Islet of Langerhans (tissue), 1 donor: ENCODE measurements around the gene TMEM154.
"Not testable (repeated sequence)": the region's sequence is repeated elsewhere in the genome, so short reads cannot be mapped to it uniquely, and the experiment has no call there.

ENCODE experiments used
- FAIRE-seq: peaks from one replicate; lab custom pipeline; 2011; peaks lifted over from hg19 to GRCh38; lab: Jason Lieb, UNC

Gene TMEM154

DNA sequence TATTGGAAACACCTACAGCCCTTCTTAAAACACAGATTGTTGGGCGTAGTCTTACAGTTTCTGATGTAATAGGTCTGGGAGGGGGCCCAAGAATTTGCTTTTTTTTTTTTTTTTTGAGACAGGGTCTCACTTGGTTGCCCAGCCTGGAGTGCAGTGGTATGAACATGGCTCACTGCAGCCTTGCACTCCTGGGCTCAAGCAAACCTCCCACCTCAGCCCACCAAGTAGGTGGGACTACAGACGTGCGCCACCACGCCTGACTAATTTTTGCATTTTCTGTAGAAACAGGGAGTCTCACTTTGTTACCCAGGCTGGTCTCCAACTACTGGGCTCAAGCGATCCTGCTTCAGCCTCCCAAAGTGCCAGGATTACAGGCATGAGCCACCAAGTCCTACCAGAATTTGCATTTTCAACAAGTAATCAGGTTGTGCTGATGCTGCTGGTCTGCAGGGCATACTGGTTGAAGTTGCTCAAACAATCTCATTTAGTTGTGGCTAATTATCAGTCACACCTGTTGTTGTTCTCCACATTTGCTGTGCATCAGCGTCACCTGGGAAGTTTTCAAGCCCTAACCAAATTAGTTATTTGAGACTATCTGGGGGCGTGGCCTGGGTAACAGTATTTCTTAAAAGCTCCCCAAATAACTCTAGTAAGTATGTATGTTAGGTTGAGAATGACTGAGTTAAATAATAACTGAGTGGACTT, 14.0 kb downstream of the TMEM154 start:
- FAIRE-seq: no peak

DNA sequence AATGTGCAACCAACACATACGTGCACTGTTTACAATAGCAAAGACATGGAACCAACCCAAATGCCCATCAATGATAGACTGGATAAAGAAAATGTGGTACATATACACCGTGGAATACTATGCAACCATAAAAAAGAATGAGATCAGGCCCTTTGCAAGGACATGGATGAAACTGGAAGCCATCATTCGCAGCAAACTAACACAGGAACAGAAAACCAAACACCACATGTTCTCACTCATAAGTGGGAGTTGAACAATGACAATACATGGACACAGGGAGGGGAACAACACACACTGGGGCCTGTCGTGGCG, 15.8 kb downstream of the TMEM154 start:
- FAIRE-seq: not testable (repeated sequence)

DNA sequence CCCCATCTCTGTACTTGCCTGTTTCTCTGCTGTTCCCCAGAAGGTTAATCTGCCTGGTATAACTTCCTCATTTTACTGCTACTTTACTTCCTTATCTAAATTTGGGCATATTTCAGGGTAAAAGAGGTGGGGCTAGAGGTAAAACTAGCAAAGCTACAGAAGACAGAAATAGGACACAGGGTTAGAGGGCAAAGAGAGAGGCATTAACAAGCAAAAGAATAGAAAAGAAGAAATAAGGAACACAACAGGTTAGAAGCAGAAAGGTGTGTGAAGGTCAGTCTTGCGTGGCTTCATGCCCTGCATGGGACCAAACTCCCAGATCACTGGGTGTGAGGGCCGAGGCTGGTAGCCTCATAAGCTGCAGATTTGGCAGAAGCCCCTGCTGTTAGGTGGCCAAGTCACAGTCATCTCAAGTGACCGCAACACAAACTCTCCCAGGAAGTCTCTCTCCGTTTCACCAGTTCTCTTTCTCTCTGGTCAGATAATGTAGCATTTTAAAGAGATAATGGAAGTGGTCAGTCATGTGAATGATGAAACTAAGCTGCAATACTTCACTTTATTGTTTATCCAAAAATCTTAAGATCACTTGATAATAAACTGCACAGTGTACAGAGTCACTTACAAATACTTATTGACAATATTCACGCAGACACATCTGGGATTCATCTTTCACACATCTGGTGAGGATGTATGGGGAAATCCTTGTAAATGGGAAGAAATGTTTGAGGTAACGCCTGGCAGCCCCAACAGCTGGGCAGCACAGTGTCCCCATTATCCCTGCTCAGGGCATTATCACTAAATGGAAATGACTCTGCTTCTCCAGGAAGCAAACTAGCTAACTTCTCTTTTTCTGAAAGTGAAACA, 16.4 kb downstream of the TMEM154 start:
- FAIRE-seq: no peak

DNA sequence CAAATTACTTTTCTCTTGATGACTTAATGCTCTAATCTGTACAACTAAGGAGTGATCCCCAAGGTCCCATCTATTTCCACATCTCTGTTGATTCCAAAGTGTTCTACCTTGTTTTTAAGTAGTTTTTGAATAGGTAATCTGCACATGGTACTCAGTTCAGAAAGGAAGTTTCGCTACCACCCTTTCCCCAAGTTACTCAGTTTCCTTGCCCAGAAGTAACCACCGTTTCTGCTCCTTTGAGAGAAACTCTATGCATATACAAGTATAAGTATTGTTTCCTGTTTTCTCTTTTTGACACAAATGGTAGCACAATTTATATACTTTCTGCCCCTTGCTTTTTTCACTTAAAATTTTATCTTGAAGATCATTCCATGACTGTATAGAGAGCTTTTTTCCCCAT, 18.1 kb downstream of the TMEM154 start:
- FAIRE-seq: no peak

DNA sequence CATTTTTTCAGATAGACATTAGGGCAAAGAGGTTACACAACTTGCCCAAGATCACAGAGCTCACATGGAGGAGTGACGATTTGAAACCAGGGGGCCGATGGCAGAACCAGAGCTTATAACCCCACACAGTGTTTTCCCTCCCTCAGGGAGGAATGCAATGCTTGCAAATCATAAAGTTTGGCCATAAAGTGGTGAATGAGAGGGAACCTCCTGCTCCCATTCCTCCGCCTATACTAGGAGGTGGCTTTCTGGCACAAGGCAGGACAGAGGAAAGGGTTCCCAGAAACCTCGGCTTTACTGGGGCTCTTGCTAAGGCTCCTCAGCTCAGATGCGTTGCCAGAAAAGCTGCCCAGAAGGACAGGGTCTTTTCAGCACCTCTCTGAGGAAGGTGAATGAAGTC, 19.3 kb downstream of the TMEM154 start:
- no peak for FAIRE-seq

DNA sequence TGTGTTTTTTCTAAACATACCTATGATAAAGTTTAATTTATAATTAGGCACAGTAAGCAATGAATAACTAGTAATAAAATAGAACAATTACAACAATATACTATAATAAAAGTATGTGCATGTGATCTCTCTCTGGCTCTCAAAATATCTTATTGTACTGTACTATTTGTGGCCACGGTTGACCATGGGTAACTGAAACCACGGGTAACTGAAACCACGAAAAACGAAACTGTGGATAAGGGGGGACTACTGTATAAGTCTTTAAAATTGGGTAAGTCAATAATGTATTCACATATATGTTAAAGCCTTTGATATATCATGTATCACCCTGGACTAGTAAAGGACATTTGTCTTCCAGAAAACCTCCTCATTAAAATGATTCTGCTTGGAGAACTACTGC, 20.0 kb downstream of the TMEM154 start:
- no peak for FAIRE-seq

DNA sequence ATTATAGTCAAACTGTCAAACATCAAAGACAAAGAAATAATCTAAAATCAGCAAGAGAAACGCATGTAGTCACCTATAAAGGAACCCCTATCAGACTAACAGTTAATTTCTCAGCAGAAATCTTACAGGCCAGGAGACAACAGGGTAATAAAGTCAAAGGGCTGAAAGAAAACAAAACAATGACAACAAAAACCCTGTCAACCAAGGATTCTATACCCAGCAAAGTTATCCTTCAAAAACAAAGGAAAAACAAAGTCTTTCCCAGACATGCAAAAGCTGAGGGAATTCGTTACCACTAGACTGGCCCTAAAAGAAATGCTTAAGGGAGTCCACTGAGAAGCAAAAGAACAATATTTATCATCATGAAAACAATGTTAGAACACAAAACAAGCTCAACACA, 22.1 kb downstream of the TMEM154 start:
- FAIRE-seq: no peak

DNA sequence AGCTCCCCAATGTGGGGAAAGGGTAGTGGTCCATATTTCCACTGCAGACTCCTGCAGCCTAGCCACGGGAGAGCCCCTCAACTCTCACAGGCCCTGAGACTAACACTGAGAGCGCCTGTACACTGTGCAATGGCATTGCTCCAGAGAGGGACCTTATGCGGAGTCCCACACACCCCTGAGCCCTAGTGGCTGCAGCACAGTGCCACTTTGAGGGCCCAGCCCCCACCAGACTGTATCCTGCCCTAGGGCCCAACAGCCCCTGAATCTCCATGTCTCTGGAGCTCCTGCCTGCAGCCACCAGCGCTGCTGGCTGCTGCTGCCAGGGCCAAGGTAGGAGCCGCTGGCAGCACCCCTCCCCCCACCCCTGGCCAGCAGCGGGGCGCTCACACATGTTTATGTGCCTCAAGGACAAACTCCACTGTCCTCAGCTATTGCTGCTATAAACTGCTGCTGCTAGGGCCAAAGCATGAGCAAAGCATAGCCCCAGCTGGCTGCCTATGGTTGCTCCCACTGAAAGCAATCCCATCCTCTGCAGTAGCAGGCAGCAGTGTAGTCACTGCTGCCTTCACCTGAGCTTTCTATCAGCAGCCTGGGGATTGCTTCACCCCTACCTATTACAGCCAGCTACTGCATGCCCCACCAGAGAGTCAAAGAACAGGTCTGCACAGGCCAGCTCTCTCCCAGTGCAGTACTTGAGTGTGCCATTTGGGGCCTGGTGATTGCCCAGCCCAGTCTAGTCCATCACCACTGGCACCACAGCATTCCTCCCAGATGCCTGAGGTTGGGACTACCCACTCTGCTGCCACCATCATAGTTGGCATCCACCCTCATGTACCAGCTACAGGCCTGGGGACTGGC, 24.3 kb downstream of the TMEM154 start:
- no peak for FAIRE-seq

DNA sequence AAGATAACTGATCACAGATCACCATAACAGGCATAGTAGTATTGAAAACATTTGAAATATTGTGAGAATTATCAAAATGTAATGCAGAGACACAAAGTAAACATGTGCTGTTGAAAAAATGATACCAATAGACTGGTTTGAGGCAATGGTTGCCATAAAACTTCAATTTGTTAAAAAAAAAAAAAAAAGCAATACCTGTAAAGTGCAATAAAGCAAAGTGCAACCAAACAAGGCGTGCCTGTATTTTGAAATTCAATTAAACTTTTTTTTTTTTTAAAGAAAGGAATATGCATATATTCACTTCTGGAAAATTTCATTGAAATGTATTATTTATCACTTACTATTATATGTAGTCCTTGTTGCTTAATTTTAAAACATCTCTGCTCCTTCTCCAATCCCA, 27.7 kb downstream of the TMEM154 start:
- no peak for FAIRE-seq

DNA sequence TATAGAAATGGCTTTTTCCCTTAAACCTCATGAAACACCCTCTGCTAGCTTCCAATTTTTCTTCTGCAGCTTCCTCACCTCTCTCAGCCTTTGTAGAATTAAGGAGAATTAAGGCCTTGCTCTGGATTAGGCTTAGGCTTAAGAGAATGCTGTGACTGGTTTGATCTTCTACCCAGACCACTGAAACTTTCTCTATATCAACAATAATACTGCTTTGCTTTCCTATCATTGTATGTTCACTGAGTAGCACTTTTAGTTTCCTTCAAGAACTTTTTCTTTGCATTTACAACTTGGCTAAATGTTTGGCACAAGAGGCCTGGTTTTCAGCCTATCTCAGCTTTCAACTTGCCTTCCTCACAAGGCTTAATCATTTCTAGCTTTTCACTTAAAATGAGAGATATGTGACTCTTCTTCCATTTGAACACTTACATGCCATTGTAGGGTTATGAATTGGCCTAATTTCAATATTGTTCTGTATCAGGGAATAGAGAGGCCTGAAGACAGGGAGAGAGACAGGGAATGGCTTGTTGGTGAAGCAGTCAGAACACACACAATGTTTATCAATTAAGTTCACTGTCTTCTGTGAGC, 28.2 kb downstream of the TMEM154 start:
- no peak for FAIRE-seq

DNA sequence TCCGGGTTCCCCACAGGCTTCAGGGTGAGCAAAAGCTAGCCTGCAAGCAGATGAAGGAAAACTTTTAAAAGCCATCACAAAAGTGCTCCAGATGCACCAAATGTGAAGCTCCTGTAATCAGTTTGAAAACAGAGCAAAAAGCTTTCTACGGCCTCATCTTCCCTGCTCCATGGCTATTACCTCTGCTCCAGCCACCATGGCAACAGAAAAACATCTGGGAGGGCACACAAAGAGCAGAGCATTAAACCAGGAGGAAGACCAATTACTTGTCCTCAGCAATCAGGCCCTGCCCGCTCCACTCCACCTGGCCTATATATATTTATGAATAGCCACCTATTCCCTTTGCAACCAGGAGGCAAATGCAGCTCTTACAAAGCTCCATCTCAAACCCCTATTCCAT, 33.6 kb downstream of the TMEM154 start:
- FAIRE-seq: no peak

DNA sequence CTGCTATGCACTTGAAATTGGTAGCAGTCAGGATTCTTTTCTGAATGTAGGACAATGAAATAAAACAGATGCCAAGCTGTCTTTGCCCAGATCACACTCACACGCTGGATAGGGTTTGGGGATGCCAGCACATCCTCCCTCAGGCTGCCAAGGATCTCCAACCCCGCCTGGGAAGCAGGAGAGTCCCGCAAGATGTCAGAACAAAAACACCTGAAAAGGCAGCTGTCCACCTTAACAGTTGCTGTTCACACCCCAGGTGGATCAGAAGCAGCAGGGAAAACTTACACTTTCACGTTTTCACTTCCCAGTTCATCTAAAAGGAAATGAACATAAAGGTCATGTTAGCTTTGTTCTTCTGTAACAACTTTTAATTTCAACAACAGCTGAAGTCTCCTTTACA, 35.7 kb downstream of the TMEM154 start:
- FAIRE-seq: no peak

DNA sequence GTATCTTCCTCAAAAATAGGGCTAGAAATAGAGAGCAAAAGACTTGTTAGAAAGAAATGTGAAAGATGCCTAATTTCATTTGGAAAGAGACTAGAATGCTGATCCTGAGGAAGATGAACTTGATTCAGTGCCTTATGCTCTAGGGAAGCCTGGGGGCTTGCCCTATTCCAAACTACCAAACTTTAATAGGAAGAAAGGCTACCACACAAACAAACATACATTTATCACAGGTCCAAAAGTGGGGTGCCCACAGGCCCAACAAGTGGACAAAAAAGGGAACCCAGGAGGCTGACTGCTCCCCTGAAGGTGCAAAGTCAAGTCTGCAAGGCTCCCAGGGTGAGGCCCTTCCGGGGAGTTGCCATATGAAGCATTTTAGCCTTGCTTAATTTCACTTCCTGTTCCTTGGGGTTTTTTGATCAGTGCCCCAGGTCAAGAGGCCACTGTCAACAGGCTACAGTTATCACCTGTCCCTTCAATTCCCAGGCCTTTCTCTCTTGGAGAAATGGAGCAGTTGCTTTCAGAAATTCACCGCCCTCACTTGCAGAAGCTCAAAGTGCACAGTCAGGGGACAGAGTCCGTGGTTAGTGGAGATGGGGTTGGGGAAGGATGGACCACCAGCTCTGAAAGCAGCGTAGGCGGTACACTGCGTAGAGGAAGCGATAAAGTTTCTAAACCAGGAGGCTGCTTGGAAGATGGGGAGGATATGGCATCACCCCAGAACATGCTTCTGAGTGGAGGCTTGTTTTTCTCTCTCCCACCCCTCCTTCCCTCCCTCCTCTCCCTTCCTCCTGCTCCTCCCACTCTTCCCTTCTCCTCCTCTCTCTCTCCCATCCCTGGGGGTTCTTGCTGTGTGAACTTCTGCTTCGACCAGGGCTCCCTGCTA, 36.4 kb downstream of the TMEM154 start:
- FAIRE-seq: no peak

DNA sequence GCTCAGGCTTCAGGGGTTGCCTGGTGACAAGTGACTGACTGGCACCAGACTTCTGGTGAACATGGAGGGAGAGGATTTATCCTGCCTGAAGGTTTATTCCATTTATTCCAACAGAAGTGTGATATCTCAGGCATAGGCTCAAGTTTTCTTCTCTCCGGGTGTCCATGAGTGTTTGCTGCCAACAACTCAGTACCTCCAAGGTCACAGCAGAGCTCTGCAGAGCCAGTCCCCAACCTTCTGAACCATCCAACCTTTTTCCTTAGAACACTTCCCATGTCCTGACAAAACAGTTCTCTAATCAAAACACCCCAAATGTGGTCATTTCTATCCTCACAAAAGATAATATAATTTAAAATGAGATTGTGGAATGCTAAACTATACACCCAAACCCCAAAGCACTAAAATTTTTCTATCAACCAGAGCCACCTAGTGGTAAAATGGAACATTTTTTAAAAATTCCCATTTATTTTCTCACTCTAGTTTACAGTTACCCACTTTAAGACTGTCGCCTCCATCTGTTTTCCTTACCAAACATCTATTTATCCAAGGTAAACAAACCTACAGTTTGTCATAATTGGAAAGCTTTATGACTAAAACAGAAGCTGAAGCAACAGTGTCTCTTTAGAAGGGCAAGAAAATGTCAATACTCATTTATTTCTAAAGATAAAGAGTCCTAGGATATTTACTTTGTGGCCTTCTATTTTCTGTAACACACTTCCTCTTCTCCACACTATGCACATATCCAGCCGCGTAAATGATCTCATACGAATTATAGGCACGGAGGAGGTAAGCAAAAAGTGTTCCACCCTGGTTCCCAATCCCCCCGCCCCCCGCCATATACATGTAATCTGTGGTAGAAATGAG, 39.5 kb downstream of the TMEM154 start:
- peak; percentile 98 for FAIRE-seq

DNA sequence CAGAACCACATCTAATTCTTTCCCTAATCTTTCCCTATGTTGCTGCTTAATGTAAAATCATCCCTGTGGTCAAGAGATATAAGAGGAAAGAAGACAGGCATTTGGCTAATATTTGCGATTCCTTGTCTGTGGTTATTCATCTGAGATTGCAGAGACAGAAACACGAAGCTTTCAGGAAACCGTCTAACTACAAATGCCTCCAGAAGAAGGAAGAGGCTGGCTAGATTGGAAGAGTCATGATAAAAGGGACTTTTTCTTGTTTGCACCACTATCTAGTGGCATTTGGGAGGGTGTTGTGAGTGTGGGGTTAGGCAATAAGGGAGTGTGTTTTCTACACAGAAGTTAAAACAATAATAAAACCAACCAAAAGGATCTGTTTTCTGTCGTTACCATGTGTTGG, 43.9 kb downstream of the TMEM154 start:
- no peak for FAIRE-seq

DNA sequence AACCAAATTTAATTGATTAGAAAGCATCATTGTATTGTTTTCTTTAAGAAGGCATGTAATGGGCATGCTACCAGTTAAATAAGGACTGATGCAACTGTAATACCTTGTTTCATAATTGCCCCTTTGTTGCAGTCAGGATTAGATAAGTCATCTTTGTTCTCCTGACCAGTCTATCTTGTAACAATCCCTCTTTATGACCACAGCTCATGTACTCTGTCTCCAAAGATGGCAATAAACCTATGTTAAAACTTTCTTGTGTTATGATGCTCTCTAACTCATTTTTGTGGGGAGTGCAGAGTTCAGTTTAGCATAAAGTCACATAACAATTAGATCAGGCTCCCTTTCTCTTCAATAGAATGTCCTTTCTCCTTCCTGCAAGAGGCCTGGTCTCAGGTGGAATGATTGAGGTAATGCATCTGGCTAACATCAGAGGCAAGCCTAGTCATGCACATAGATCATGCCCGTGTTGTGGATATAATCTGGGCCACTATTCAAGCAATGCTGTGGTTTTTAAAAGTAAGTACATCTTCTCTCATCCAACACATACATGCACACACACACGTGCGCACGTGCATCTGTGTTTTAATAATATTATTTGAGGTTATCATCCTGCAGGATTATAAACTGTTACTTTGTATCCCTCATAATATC, 45.6 kb downstream of the TMEM154 start:
- FAIRE-seq: peak; percentile 30

DNA sequence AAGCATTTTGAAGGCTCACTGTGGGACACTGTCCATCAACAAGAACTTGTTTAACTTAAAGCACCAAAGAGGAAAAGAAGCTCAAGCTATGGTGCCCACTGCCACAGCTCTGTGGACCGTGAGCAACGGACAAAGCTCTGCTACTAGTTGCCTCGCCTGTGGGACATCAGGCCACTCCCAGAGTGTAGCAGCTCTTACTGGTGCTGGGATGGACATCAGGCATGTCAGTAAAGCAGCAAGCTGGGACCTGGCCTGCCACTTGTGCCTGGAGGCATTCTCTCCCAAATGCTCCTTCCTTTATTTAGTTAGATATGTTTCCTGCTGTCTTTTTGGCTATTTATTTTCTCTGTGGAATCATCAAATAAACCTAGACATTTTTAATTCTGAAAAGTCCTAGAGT, 46.7 kb downstream of the TMEM154 start:
- no peak for FAIRE-seq

DNA sequence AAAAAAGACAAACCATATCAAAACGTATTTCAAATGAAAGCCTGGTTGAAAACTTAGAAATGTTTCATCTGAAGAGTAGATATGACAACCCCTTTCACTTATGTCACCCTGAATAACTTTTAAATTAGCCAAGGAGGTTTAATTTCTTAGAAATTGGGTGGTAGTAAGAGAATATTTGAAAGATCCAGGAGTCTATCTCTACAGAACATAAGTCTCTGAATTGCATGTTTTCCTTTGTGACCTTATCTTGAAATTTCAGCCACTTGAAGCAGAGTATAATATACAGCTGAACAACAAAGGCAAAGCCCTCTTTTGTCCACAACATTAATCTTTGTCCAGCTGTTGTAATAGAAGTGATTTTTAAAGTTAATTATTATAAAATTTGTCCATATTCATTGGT, 49.5 kb downstream of the TMEM154 start:
- FAIRE-seq: no peak

DNA sequence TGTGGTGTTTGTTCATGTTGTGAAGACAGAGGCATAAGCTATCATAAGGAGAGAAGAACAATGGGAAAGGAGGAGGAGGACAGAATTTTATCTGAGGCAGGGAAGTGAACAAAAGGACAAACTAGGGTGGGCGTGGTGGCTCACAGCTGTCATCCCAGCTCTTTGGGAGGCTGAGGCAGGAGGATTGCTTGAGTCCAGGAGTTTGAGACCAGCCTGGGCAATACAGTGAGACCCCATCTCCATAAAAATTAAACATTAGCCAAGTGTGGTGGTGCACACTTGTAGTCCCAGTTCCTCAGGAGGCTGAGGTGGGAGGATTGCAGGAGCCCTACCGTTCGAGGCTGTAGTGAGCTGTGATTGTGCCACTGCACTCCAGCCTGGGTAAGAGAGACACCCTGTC, 49.9 kb downstream of the TMEM154 start:
- FAIRE-seq: no peak

DNA sequence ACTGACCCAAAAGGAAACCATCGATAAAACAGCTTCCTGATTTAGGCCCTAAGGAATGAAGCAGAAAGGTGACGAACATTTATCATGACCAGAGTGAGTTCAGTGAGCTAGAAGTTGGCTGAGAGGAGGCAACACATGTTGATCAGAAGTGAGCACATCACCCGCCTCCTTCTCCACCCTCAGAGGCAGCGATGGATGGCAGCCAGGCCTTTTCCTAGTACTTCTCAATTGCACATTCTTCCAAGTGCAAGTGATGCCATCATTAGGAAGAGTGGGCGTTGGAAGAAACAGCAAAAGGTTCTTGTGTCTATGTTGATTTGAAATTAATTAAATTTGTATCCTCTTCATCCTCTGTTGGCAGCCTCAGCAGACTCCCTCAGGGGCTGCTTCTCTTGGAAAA, 51.7 kb downstream of the TMEM154 start:
- FAIRE-seq: no peak
